COLO668 (cell line): ENCODE data around the gene FKBP7.
"Not testable (repeated sequence)": the region's sequence is repeated elsewhere in the genome, so short reads cannot be mapped to it uniquely, and the experiment has no call there.

Experiments
- DNase-seq: peaks from one replicate; lab custom pipeline; 2025; ENCODE audit not compliant: unreplicated experiment; lab: John Stamatoyannopoulos, UW

FKBP7 gene

GRCh38 chr2:178491612-178492011, 13.2 kb upstream of the FKBP7 start:
- no peak for DNase-seq

DNA sequence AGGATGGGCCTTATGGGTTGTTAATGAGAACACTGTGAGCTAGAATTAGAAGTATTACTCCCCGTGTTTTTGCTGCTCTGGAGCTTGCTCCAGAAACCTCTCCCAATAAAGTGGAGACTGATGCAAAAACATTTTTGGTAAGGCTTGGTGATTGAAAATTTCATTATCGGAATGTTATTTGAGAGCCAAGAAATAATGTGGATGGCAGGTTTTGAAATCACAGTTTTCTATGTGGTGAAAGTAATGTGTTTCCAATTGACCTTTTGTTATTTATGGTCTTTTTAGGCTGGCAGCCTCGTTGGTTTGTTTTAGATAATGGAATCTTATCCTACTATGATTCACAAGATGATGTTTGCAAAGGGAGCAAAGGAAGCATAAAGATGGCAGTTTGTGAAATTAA, 7.0 kb upstream of the FKBP7 start:
- DNase-seq, result no peak

- DNase-seq, result peak; percentile 89
These were observed 6.0 kb upstream of the FKBP7 start for GRCh38 chr2:178484245-178485041.

DNA sequence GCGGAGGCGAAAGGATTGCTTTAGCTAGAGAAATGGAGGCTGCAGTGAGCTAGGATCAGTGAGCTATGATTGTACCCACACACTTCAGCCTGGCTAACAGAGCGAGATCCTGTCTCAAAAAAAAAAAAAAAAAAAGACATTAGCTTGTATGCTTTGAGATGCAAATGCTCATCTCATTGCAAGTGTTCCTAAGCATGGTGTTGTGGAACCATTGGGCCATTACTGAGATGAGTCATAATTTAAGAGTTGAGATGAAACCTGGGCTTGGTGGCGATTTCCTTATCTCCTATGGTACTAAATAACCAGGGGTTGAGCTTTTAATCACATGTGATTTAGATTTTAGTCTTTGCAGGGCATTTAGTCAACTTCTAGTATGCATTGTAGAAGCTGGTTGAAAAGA, 4.0 kb upstream of the FKBP7 start:
- peak; percentile 14 for DNase-seq

DNA sequence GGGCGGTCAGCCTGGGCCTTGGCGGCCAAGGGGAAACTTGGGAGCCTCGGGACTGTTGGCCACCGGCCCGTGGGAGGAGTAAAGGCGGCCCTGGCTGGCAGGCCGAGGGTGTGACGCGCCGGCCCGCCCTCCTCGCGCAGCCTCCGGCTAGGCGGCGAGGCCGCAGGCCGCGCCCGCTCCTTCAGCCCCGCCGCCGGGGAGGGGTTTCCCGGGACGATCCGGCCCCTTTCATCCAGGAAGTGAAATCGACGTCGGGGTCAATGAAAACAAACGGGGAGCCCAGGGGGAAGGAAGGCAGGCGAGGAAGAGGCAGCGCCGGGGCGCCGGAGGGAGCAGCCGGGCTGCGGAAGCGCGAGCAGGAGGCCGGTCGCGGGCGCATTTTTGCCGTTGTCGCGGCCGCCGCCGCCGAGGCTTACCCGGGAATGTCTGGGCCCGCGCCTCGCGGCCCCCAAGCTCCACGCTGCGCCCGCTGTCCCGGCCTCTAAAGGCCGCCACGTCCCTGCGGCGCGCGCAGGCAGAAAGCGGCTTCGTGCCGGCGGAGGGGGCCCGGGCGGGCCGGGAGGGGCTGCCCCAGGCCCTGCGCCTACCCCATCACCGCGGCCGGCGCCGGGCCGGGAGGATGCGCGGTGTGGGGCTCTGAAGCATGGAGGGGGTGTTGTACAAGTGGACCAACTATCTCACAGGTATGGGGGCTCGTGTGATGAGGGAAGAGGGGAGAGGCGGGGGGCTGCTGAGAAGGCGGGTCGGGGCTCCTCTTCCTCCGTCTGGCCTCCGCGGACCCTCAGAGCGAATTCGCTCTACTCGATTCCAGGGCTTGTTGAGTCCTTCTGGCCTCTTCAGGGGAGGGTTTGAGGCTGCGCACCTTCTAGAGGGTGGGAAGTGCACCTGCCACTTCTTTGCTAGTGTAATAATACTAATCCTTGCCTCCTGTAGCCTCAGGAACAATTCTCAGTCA, 2.1 kb upstream of the FKBP7 start, which contains the start of gene PLEKHA3:
Gene PLEKHA3, plus strand, starts transcription at position 231 of the 955 bp plus-strand sequence. Its CDS starts 413 bp downstream, at position 644.
- peak; percentile 93 for DNase-seq

- no peak for DNase-seq
These were observed 1.4 kb upstream of the FKBP7 start for GRCh38 chr2:178479758-178480226.

DNA sequence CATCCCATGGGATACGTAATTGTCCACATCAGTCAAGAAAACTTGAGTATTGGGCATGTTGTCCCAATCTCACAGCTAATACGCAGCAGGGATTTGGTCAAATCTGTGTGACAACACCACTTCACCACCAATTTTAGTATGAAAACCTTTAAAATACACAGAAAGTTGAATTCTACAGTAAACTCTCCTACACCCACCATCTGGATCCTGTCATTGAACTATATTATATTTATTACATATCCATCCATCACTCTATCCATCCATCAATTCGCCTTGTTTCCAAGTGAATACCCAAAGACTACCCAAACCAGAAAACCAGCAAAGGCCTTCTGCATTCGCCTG, 846 bp upstream of the FKBP7 start:
- no peak for DNase-seq

DNA sequence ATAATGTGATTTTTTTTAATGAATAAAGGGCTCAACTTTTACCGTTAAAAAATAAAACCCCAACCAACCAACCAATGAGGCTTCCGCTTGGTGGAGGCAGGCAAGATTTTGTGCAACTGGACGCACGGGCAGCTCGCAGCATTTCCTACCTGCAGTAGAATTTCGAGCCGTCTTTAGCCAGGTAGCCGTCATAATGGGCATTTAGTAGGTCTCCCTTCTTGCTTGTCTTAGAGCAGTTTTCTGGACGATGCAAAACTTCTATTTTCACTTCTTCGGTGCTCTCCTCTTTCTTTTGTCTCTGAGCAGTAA, 316 bp downstream of the FKBP7 start:
- DNase-seq, result peak; percentile 19

DNA sequence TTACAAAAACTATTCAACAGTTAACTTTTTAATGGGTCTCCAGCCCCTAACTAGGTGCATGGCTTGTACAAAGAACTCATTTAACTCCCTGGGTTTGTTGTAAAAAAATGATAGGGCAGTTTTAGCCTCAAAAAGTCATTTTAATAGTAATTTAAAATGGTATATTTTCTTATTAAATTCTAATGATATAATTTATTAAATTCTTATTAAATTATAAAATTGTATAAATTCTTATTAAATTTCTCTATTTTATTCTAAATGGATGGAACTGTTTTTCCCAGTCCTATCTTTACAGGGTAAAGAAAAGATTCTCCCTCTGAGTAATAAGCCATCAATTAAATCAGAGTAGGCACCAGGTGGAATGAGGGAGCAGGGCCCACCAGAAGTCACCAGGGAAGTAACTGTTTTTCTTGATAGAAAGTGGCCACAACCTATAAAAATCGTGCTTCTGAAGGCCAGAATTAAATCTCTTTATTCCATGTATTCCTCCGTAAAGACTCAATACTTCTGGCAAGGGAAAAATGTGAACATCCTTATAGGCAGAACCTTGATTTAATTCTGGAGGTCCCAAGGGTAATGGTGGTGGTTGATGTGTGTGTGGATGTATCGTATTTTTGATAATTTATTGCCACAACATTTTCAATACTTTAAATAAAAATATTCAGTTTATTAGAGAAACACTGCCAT, 814 bp downstream of the FKBP7 start:
- no peak for DNase-seq

- no peak for DNase-seq
These were observed 1.9 kb downstream of the FKBP7 start for GRCh38 chr2:178476477-178476876.

- DNase-seq, result no peak
These were observed 3.8 kb downstream of the FKBP7 start for GRCh38 chr2:178474560-178474959.

- DNase-seq, result no peak
These were observed 4.5 kb downstream of the FKBP7 start for GRCh38 chr2:178473931-178474330.

GRCh38 chr2:178473373-178473772, 5.0 kb downstream of the FKBP7 start:
- no peak for DNase-seq

GRCh38 chr2:178471313-178471712, 7.1 kb downstream of the FKBP7 start:
- not testable (repeated sequence) for DNase-seq

DNA sequence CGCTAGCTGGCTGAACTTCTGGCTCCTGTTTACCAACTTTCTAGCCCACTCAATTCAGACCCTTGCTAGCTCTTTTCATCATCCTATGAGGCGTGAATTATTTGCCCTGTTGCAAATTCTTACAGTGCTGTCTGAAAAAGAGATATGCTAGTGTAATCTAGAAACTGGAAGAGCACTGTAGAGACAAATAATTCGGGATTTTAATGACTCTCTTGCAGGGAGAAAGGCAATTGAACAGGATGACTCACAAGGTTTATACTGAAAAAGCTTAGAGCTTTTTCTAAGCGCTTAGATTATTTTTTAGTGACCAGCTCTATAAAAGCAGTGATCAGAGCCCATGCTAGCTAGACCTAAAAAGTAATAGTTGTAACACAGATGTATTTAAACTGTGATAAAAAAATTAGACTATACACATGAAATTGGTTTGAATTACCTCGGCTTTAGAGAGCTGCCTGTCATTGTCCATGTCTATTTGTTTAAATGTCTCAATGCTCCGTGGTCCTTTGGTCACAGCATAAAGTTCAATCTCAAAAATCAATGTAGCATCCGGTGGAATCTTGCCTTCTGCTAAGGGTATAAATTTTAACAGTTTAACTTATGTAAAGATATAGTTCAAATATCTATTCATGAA, 9.1 kb downstream of the FKBP7 start:
- no peak for DNase-seq

- no peak for DNase-seq
These were observed 21.0 kb downstream of the FKBP7 start for GRCh38 chr2:178457390-178457886.

DNA sequence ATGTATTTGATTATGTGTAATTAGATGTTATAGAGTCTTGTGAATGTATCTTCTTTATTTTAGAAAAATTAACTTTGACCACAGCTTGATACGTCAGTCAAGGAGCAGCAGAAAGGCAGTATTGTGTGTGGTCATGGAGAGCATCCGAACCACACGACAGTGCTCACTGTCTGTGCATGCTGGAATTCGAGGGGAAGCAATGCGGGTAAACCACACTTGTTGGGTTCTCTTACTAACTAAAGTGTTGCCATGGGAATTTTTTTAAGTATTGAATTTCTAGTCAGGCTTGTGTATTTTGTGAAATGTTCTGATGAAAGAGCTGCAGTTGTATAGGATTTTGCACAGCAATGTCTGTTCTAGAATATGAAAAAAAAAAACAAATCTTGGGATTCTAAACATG, 22.5 kb downstream of the FKBP7 start:
- no peak for DNase-seq

GRCh38 chr2:178452870-178453269, 25.5 kb downstream of the FKBP7 start:
- no peak for DNase-seq

- DNase-seq, result no peak
These were observed 26.1 kb downstream of the FKBP7 start for GRCh38 chr2:178452334-178452733.

- DNase-seq, result peak; percentile 98
These were observed 27.4 kb downstream of the FKBP7 start, which contains the start of the genes PJVK and PRKRA for GRCh38 chr2:178450774-178451525. TSS of gene PJVK (plus strand) at chr2:178451378. CDS start at chr2:178453410, 2,032 bp downstream. TSS of gene PRKRA (minus strand) at chr2:178451175. CDS start at chr2:178451030, 145 bp downstream.
